Upper lobe of left lung (tissue), 4 donors: ENCODE measurements around the gene EFHB.

Experiments
- CTCF ChIP-seq, 6 experiments: fragments of 450-650 bp in 4 of 6; fragments of 200-600 bp in 2 of 6; sonication (generic) in 2 of 6; IDR thresholded peaks; one replicate each; pipeline ENCODE4 v1.5.1; 2016 to 2019; ENCODE audit warnings: antibody characterized with exemption in 6 of 6
- POLR2AphosphoS5 ChIP-seq, 2 donors: sonication (generic); formaldehyde crosslinking; IDR thresholded peaks; one replicate each; pipeline ENCODE4 v1.5.1; 2017; ENCODE audit warnings: antibody characterized with exemption in 2 of 2

GRCh38 chr3:19886404-19886803, 47.6 kb downstream of the EFHB start:
- TF ChIP-seq CTCF (IDR thresholded peaks at IDR 0.05): no peak
- TF ChIP-seq POLR2AphosphoS5 (IDR thresholded peaks at IDR 0.05): peak in 1 of 2 donors; percentile 21
